Liver (tissue), 9 donors: Measurements from ENCODE around the gene BCL6B. TPM values are rescaled to one million over a fixed set of nuclear protein-coding genes. Genes with fewer than 3 reads are reported as not detected.

Source experiments
- DNase-seq: peaks from one replicate; pipeline ENCODE4 v3.0.0-alpha.2; 2017; ENCODE audit warnings: low spot score
- H3K27ac ChIP-seq, 2 donors: one replicate each; pipeline ENCODE4 v1.7.0; 2013; ENCODE audit warnings: inconsistent platforms in 2 of 2, low read length in 2 of 2, control low read depth in 1 of 2, low read depth in 1 of 2, mild to moderate bottlenecking in 1 of 2
- H3K27me3 ChIP-seq, 4 donors: one replicate each; pipeline versions ENCODE4 v1.6.1 to v1.7.0; 2013; ENCODE audit warnings: low read length in 3 of 4, inconsistent platforms in 1 of 4, mild to moderate bottlenecking in 1 of 4, moderate library complexity in 1 of 4; ENCODE audit not compliant: control insufficient read depth in 4 of 4, insufficient read depth in 4 of 4
- H3K36me3 ChIP-seq, 4 donors: one replicate each; pipeline versions ENCODE4 v1.6.1 to v1.7.0; 2013; ENCODE audit warnings: low read length in 3 of 4, mild to moderate bottlenecking in 3 of 4, low read depth in 1 of 4, moderate library complexity in 1 of 4; ENCODE audit not compliant: control insufficient read depth in 4 of 4, insufficient read depth in 3 of 4
- H3K4me1 ChIP-seq, 4 donors: one replicate each; pipeline versions ENCODE4 v1.6.1 to v1.7.0; 2013; ENCODE audit warnings: low read length in 3 of 4, mild to moderate bottlenecking in 3 of 4, moderate library complexity in 1 of 4; ENCODE audit not compliant: control insufficient read depth in 4 of 4, insufficient read depth in 4 of 4
- H3K4me3 ChIP-seq, 3 donors: one replicate each; pipeline versions ENCODE4 v1.6.1 to v1.7.0; 2013; ENCODE audit warnings: low read length in 3 of 3, control low read depth in 1 of 3, low read depth in 1 of 3, mild to moderate bottlenecking in 1 of 3
- H3K9ac ChIP-seq, 2 donors: one replicate each; pipeline ENCODE4 v1.7.0; 2013; ENCODE audit warnings: low read length in 2 of 2, mild to moderate bottlenecking in 2 of 2, moderate library complexity in 2 of 2, control low read depth in 1 of 2, low read depth in 1 of 2
- H3K9me3 ChIP-seq, 4 donors: one replicate each; pipeline versions ENCODE4 v1.6.1 to v1.7.0; 2013; ENCODE audit warnings: low read length in 3 of 4; ENCODE audit not compliant: control insufficient read depth in 4 of 4
- EGR1 ChIP-seq, 2 donors: IDR thresholded peaks; 2 replicates each; pipeline ENCODE4 v1.6.1; 2016 to 2018; ENCODE audit warnings: antibody characterized with exemption in 2 of 2, low read depth in 2 of 2
- FOXA1 ChIP-seq: IDR thresholded peaks from 2 replicates; pipeline ENCODE4 v1.6.1; 2016; ENCODE audit warnings: antibody characterized with exemption
- FOXA2 ChIP-seq: IDR thresholded peaks from 2 replicates; pipeline ENCODE4 v1.6.1; 2016; ENCODE audit warnings: antibody characterized with exemption
- GABPA ChIP-seq, 2 donors: IDR thresholded peaks in 1 of 2; conservative IDR thresholded peaks in 1 of 2; 2 replicates each; pipeline ENCODE4 v1.6.1; 2016; ENCODE audit warnings: antibody characterized with exemption in 2 of 2, mild to moderate bottlenecking in 1 of 2, moderate library complexity in 1 of 2
- HNF4A ChIP-seq, 2 donors: conservative IDR thresholded peaks; 2 replicates each; pipeline ENCODE4 v1.6.1; 2016; ENCODE audit warnings: antibody characterized with exemption in 2 of 2, mild to moderate bottlenecking in 2 of 2
- HNF4G ChIP-seq: IDR thresholded peaks from 2 replicates; pipeline ENCODE4 v1.6.1; 2016; ENCODE audit warnings: antibody characterized with exemption
- JUND ChIP-seq, 2 donors: IDR thresholded peaks; 2 replicates each; pipeline ENCODE4 v1.6.1; 2016; ENCODE audit warnings: antibody characterized with exemption in 2 of 2
- NR2F2 ChIP-seq: IDR thresholded peaks from 2 replicates; pipeline ENCODE4 v1.6.1; 2016; ENCODE audit warnings: antibody characterized with exemption
- RAD21 ChIP-seq, 2 donors: IDR thresholded peaks; 2 replicates each; pipeline ENCODE4 v1.6.1; 2016; ENCODE audit warnings: antibody characterized with exemption in 2 of 2, mild to moderate bottlenecking in 2 of 2
- RXRA ChIP-seq, 2 donors: IDR thresholded peaks; 2 replicates each; pipeline ENCODE4 v1.6.1; 2017 to 2018; ENCODE audit warnings: antibody characterized with exemption in 2 of 2, mild to moderate bottlenecking in 1 of 2
- SP1 ChIP-seq: IDR thresholded peaks from 2 replicates; pipeline ENCODE4 v1.6.1; 2018; ENCODE audit warnings: antibody characterized with exemption, mild to moderate bottlenecking
- TAF1 ChIP-seq: conservative IDR thresholded peaks from 2 replicates; pipeline ENCODE4 v1.6.1; 2016; ENCODE audit warnings: antibody characterized with exemption, mild to moderate bottlenecking
- YY1 ChIP-seq: IDR thresholded peaks from 2 replicates; pipeline ENCODE4 v1.6.1; 2016; ENCODE audit warnings: antibody characterized with exemption, mild to moderate bottlenecking
- WGBS: extraction: QIAGEN DNeasy Blood & Tissue Kit; methylation state at CpG from one replicate; pipeline ENCODE4 v1.1.7; 2013; 5-methylcytosine and 5-hydroxymethylcytosine counted together
- polyA plus RNA-seq, 2 donors: library from polyadenylated mRNA; stranded (reverse) in 1 of 2; unstranded in 1 of 2; fragments of 200-250 nt in 1 of 2; fragments of >200 nt in 1 of 2; fragmentation: Nextera tagmentation in 1 of 2; extraction: Ambion mirVana in 1 of 2; gene quantifications; one replicate each; pipeline versions ENCODE4 v1.2.1 to v1.2.3, GENCODE V29; 2013 to 2015
- total RNA-seq, 2 donors: library from RNA; depleted of rRNA; stranded (reverse); fragments of >200 nt; gene quantifications; one replicate each; pipeline ENCODE4 v1.2.3, GENCODE V29; 2014
- TF ChIP-seq, protein P1 (sequence below): IDR thresholded peaks from 2 replicates; pipeline ENCODE4 v1.6.1; 2016; ENCODE audit warnings: antibody characterized with exemption, mild to moderate bottlenecking
- TF ChIP-seq, protein P2 (sequence below): IDR thresholded peaks from 2 replicates; pipeline ENCODE4 v1.6.1; 2016; ENCODE audit warnings: antibody characterized with exemption
- TF ChIP-seq, protein P3 (sequence below): IDR thresholded peaks from 2 replicates; pipeline ENCODE4 v1.6.1; 2016; ENCODE audit warnings: antibody characterized with exemption
- TF ChIP-seq, protein P4 (sequence below): IDR thresholded peaks from 2 replicates; pipeline ENCODE4 v1.6.1; 2016; ENCODE audit warnings: antibody characterized with exemption
- TF ChIP-seq, protein P5 (sequence below): fragments of 150-350 bp; IDR thresholded peaks from 2 replicates; pipeline ENCODE4 v1.5.1; 2017; ENCODE audit warnings: improper control_type of control experiment, low read depth, low read length; ENCODE audit not compliant: missing input control
- donor health status: healthy.
- donor health status: healthy.
- donor health status: healthy.
- donor health status: healthy.
- donor health status: healthy.

The BCL6B gene
- total and polyA plus RNA-seq, 4 donors: 1.1 to 5.7 (median 1.8) TPM

DNA sequence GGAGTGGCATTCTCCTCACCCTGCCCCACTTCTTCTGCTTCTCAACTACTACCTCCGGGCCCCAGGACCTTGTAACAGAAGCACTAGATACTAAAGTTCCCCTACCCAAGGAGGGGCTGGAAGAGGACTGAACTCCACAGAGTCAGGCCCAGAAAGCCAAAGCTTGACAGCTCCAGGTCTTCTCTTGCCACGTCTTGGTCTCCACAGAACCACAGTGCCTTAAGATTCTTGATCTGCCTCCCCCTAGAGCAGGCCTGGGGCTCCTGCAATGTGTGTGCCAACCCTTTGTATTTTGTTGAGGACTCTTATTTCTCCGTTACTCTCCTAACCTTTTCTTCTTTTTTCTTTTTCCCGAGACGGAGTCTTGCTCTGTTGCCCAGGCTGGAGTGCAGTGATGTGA is 17.0 kb downstream of the BCL6B start:
- H3K9me3 ChIP-seq: no peaks in the 10 kb centered on the region
- DNase-seq: no peak
- 90% methylated on average over 5 of the region's 5 CpGs for WGBS
- H3K4me1 ChIP-seq: peaks cover 19 to 73% (median 46%) of the 10 kb centered on the region in 4 donors
- H3K27ac ChIP-seq: peak overlapping the region; percentile 84 to 96
- no peak overlapping the region for H3K9ac ChIP-seq
- H3K4me3 ChIP-seq: no peak overlapping the region
- TF ChIP-seq YY1 (no peak), FOXA2 (no peak), HNF4G (no peak), GABPA (IDR thresholded peaks at IDR 0.05 in 1 of 2, conservative IDR thresholded peaks at IDR 0.05 in 1 of 2) (no peak), JUND (IDR thresholded peaks at IDR 0.05) (no peak), RAD21 (IDR thresholded peaks at IDR 0.05) (no peak), NR2F2 (no peak), SP1 (no peak)
- TF ChIP-seq, protein P1, sequence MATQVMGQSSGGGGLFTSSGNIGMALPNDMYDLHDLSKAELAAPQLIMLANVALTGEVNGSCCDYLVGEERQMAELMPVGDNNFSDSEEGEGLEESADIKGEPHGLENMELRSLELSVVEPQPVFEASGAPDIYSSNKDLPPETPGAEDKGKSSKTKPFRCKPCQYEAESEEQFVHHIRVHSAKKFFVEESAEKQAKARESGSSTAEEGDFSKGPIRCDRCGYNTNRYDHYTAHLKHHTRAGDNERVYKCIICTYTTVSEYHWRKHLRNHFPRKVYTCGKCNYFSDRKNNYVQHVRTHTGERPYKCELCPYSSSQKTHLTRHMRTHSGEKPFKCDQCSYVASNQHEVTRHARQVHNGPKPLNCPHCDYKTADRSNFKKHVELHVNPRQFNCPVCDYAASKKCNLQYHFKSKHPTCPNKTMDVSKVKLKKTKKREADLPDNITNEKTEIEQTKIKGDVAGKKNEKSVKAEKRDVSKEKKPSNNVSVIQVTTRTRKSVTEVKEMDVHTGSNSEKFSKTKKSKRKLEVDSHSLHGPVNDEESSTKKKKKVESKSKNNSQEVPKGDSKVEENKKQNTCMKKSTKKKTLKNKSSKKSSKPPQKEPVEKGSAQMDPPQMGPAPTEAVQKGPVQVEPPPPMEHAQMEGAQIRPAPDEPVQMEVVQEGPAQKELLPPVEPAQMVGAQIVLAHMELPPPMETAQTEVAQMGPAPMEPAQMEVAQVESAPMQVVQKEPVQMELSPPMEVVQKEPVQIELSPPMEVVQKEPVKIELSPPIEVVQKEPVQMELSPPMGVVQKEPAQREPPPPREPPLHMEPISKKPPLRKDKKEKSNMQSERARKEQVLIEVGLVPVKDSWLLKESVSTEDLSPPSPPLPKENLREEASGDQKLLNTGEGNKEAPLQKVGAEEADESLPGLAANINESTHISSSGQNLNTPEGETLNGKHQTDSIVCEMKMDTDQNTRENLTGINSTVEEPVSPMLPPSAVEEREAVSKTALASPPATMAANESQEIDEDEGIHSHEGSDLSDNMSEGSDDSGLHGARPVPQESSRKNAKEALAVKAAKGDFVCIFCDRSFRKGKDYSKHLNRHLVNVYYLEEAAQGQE: no peak
- TF ChIP-seq, protein P2, sequence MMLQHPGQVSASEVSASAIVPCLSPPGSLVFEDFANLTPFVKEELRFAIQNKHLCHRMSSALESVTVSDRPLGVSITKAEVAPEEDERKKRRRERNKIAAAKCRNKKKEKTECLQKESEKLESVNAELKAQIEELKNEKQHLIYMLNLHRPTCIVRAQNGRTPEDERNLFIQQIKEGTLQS: no peak
- H3K36me3 ChIP-seq: no peaks in the 10 kb centered on the region
- H3K27me3 ChIP-seq: no peaks in the 10 kb centered on the region

DNA sequence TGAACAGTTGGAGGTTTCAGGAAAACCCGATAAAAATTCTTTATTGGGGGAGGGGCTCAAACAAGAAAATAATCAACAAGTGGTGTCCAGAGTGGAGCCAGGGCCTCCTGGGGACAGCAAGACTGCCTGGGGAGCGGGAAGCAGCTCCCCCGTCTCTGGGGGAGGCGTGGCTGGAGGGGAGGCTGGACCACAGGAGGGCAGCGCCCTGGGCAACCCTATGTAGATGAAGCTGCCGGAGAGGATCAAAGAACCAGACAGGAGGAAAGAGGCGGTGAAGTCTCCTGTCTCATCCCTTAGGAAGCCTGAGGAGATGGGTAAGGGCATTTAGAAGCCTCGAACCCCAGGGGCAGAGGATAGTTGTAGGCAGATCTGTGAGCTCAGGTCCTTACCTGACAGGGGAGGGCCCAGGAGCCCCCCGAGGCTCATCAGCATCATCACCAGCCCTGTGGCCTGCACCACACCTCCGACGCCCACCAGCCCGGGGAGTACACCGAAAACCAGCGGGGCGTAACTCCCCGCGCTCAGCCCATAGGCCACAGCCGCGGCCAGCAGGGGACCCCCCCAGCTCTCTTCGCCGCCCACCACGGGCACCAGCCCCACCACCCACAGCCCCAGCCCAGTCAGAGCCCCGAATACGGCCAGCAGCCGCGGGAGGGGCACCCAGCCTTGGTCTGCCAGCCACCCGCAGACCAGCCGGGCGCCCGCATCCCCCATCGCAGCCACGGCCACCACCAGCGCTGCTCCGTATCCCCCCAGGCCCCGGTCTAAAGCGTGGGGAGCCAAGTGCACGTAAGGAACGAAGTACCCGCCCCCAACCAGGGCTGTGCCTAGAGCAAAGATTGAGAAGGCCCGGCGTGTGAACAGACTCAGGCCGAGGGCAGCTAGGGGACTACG is 19.0 kb downstream of the BCL6B start:
- Histone ChIP-seq H3K27me3 (no peaks in the 10 kb centered on the region), H3K9me3 (no peaks in the 10 kb centered on the region), H3K4me3 (peak overlapping the region in 1 of 3 donors; percentile 61), H3K4me1 (peaks cover 19 to 80% (median 54%) of the 10 kb centered on the region in 4 donors), H3K27ac (peak overlapping the region in 1 of 2 donors; percentile 21), H3K9ac (no peak overlapping the region), H3K36me3 (no peaks in the 10 kb centered on the region)
- DNase-seq: no peak
- 38% methylated on average over 43 of the region's 43 CpGs for WGBS
- TF ChIP-seq RXRA (IDR thresholded peaks at IDR 0.05) (no peak), NR2F2 (no peak), HNF4A (conservative IDR thresholded peaks at IDR 0.05) (no peak), TAF1 (no peak), EGR1 (IDR thresholded peaks at IDR 0.05; ENCODE audit: low read depth in 2 of 2) (no peak), RAD21 (IDR thresholded peaks at IDR 0.05) (no peak), HNF4G (no peak), SP1 (no peak), JUND (IDR thresholded peaks at IDR 0.05) (no peak), YY1 (no peak), GABPA (IDR thresholded peaks at IDR 0.05 in 1 of 2, conservative IDR thresholded peaks at IDR 0.05 in 1 of 2) (no peak), FOXA1 (no peak), FOXA2 (no peak)
- TF ChIP-seq, protein P3, sequence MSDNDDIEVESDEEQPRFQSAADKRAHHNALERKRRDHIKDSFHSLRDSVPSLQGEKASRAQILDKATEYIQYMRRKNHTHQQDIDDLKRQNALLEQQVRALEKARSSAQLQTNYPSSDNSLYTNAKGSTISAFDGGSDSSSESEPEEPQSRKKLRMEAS: no peak
- TF ChIP-seq, protein P2: no peak
- TF ChIP-seq, protein P4, sequence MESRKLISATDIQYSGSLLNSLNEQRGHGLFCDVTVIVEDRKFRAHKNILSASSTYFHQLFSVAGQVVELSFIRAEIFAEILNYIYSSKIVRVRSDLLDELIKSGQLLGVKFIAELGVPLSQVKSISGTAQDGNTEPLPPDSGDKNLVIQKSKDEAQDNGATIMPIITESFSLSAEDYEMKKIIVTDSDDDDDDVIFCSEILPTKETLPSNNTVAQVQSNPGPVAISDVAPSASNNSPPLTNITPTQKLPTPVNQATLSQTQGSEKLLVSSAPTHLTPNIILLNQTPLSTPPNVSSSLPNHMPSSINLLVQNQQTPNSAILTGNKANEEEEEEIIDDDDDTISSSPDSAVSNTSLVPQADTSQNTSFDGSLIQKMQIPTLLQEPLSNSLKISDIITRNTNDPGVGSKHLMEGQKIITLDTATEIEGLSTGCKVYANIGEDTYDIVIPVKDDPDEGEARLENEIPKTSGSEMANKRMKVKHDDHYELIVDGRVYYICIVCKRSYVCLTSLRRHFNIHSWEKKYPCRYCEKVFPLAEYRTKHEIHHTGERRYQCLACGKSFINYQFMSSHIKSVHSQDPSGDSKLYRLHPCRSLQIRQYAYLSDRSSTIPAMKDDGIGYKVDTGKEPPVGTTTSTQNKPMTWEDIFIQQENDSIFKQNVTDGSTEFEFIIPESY: no peak
- TF ChIP-seq, protein P5, sequence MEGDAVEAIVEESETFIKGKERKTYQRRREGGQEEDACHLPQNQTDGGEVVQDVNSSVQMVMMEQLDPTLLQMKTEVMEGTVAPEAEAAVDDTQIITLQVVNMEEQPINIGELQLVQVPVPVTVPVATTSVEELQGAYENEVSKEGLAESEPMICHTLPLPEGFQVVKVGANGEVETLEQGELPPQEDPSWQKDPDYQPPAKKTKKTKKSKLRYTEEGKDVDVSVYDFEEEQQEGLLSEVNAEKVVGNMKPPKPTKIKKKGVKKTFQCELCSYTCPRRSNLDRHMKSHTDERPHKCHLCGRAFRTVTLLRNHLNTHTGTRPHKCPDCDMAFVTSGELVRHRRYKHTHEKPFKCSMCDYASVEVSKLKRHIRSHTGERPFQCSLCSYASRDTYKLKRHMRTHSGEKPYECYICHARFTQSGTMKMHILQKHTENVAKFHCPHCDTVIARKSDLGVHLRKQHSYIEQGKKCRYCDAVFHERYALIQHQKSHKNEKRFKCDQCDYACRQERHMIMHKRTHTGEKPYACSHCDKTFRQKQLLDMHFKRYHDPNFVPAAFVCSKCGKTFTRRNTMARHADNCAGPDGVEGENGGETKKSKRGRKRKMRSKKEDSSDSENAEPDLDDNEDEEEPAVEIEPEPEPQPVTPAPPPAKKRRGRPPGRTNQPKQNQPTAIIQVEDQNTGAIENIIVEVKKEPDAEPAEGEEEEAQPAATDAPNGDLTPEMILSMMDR: no peak
- TF ChIP-seq, protein P1: no peak
